Liver (tissue), 3 donors: ENCODE data around the gene GPD1L.

Experiments
- GABPA ChIP-seq, 2 donors: IDR thresholded peaks in 1 of 2; conservative IDR thresholded peaks in 1 of 2; 2 replicates each; pipeline ENCODE4 v1.6.1; 2016; ENCODE audit warnings: antibody characterized with exemption in 2 of 2, mild to moderate bottlenecking in 1 of 2, moderate library complexity in 1 of 2
- HNF4A ChIP-seq, 2 donors: conservative IDR thresholded peaks; 2 replicates each; pipeline ENCODE4 v1.6.1; 2016; ENCODE audit warnings: antibody characterized with exemption in 2 of 2, mild to moderate bottlenecking in 2 of 2
- HNF4G ChIP-seq: IDR thresholded peaks from 2 replicates; pipeline ENCODE4 v1.6.1; 2016; ENCODE audit warnings: antibody characterized with exemption
- JUND ChIP-seq, 2 donors: IDR thresholded peaks; 2 replicates each; pipeline ENCODE4 v1.6.1; 2016; ENCODE audit warnings: antibody characterized with exemption in 2 of 2
- RAD21 ChIP-seq, 2 donors: IDR thresholded peaks; 2 replicates each; pipeline ENCODE4 v1.6.1; 2016; ENCODE audit warnings: antibody characterized with exemption in 2 of 2, mild to moderate bottlenecking in 2 of 2
- RXRA ChIP-seq, 2 donors: IDR thresholded peaks; 2 replicates each; pipeline ENCODE4 v1.6.1; 2017 to 2018; ENCODE audit warnings: antibody characterized with exemption in 2 of 2, mild to moderate bottlenecking in 1 of 2
- SP1 ChIP-seq: IDR thresholded peaks from 2 replicates; pipeline ENCODE4 v1.6.1; 2018; ENCODE audit warnings: antibody characterized with exemption, mild to moderate bottlenecking
- TAF1 ChIP-seq: conservative IDR thresholded peaks from 2 replicates; pipeline ENCODE4 v1.6.1; 2016; ENCODE audit warnings: antibody characterized with exemption, mild to moderate bottlenecking
- YY1 ChIP-seq: IDR thresholded peaks from 2 replicates; pipeline ENCODE4 v1.6.1; 2016; ENCODE audit warnings: antibody characterized with exemption, mild to moderate bottlenecking
- TF ChIP-seq, protein P1 (sequence below): IDR thresholded peaks from 2 replicates; pipeline ENCODE4 v1.6.1; 2016; ENCODE audit warnings: antibody characterized with exemption, mild to moderate bottlenecking
- TF ChIP-seq, protein P2 (sequence below): fragments of 150-350 bp; IDR thresholded peaks from 2 replicates; pipeline ENCODE4 v1.5.1; 2017; ENCODE audit warnings: improper control_type of control experiment, low read depth, low read length; ENCODE audit not compliant: missing input control
- TF ChIP-seq, protein P3 (sequence below): IDR thresholded peaks from 2 replicates; pipeline ENCODE4 v1.6.1; 2016; ENCODE audit warnings: antibody characterized with exemption
- TF ChIP-seq, protein P4 (sequence below): IDR thresholded peaks from 2 replicates; pipeline ENCODE4 v1.6.1; 2016; ENCODE audit warnings: antibody characterized with exemption
- donor health status: healthy.
- donor health status: healthy.

DNA sequence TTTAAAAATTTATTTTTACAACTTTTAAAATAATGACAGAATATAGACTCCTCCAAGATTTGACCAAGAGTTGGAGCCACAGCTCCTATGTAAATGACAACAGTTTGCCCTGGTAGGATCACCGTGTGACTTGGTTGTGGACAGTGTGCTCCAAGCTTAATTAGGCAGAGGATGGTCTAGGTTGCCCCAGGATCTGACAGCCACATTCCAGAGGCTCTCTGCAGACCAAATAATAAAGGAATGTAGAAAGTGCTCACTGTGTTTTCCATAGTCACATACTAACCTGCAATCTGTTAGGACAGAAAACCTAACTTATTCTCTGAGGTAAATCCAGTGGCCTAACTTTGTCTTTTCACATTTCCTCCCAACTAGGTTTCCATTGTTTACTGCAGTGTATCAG is 59.0 kb downstream of the GPD1L start:
- TF ChIP-seq HNF4A (conservative IDR thresholded peaks at IDR 0.05) (no peak), RAD21 (IDR thresholded peaks at IDR 0.05) (no peak), TAF1 (no peak), RXRA (IDR thresholded peaks at IDR 0.05) (no peak), YY1 (no peak), GABPA (IDR thresholded peaks at IDR 0.05 in 1 of 2, conservative IDR thresholded peaks at IDR 0.05 in 1 of 2) (no peak), SP1 (no peak), JUND (IDR thresholded peaks at IDR 0.05) (no peak), HNF4G (no peak)
- TF ChIP-seq, protein P1, sequence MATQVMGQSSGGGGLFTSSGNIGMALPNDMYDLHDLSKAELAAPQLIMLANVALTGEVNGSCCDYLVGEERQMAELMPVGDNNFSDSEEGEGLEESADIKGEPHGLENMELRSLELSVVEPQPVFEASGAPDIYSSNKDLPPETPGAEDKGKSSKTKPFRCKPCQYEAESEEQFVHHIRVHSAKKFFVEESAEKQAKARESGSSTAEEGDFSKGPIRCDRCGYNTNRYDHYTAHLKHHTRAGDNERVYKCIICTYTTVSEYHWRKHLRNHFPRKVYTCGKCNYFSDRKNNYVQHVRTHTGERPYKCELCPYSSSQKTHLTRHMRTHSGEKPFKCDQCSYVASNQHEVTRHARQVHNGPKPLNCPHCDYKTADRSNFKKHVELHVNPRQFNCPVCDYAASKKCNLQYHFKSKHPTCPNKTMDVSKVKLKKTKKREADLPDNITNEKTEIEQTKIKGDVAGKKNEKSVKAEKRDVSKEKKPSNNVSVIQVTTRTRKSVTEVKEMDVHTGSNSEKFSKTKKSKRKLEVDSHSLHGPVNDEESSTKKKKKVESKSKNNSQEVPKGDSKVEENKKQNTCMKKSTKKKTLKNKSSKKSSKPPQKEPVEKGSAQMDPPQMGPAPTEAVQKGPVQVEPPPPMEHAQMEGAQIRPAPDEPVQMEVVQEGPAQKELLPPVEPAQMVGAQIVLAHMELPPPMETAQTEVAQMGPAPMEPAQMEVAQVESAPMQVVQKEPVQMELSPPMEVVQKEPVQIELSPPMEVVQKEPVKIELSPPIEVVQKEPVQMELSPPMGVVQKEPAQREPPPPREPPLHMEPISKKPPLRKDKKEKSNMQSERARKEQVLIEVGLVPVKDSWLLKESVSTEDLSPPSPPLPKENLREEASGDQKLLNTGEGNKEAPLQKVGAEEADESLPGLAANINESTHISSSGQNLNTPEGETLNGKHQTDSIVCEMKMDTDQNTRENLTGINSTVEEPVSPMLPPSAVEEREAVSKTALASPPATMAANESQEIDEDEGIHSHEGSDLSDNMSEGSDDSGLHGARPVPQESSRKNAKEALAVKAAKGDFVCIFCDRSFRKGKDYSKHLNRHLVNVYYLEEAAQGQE: no peak
- TF ChIP-seq, protein P2, sequence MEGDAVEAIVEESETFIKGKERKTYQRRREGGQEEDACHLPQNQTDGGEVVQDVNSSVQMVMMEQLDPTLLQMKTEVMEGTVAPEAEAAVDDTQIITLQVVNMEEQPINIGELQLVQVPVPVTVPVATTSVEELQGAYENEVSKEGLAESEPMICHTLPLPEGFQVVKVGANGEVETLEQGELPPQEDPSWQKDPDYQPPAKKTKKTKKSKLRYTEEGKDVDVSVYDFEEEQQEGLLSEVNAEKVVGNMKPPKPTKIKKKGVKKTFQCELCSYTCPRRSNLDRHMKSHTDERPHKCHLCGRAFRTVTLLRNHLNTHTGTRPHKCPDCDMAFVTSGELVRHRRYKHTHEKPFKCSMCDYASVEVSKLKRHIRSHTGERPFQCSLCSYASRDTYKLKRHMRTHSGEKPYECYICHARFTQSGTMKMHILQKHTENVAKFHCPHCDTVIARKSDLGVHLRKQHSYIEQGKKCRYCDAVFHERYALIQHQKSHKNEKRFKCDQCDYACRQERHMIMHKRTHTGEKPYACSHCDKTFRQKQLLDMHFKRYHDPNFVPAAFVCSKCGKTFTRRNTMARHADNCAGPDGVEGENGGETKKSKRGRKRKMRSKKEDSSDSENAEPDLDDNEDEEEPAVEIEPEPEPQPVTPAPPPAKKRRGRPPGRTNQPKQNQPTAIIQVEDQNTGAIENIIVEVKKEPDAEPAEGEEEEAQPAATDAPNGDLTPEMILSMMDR: no peak
- TF ChIP-seq, protein P3, sequence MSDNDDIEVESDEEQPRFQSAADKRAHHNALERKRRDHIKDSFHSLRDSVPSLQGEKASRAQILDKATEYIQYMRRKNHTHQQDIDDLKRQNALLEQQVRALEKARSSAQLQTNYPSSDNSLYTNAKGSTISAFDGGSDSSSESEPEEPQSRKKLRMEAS: no peak
- TF ChIP-seq, protein P4, sequence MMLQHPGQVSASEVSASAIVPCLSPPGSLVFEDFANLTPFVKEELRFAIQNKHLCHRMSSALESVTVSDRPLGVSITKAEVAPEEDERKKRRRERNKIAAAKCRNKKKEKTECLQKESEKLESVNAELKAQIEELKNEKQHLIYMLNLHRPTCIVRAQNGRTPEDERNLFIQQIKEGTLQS: no peak
